Neuronal stem cell (in vitro differentiated cells): ENCODE data around the gene FARS2.

Experiments
- DNase-seq: peaks from one replicate; pipeline ENCODE4 v3.0.0-alpha.2; 2013; ENCODE audit warnings: low spot score
- H2AFZ ChIP-seq: one replicate; pipeline ENCODE4 v1.6.1; 2013; ENCODE audit warnings: mild to moderate bottlenecking, low read length, inconsistent platforms
- H2AK5ac ChIP-seq: 2 replicates; pipeline ENCODE4 v1.6.1; 2013; ENCODE audit warnings: low read depth, mild to moderate bottlenecking, inconsistent platforms, low read length, moderate library complexity, mixed read lengths
- H2BK120ac ChIP-seq: 2 replicates; pipeline ENCODE4 v1.6.1; 2013; ENCODE audit warnings: low read depth, mild to moderate bottlenecking, inconsistent platforms, low read length, moderate library complexity, mixed read lengths
- H2BK12ac ChIP-seq: one replicate; pipeline ENCODE4 v1.6.1; 2013; ENCODE audit warnings: low read length, inconsistent platforms
- H2BK15ac ChIP-seq: 2 replicates; pipeline ENCODE4 v1.6.1; 2013; ENCODE audit warnings: mild to moderate bottlenecking, low read length, inconsistent platforms, mixed read lengths
- H2BK5ac ChIP-seq: one replicate; pipeline ENCODE4 v1.6.1; 2013; ENCODE audit warnings: inconsistent platforms, mild to moderate bottlenecking, low read length, moderate library complexity
- H3K14ac ChIP-seq: one replicate; pipeline ENCODE4 v1.6.1; 2013; ENCODE audit warnings: low read length, inconsistent platforms
- H3K18ac ChIP-seq: 2 replicates; pipeline ENCODE4 v1.6.1; 2013; ENCODE audit warnings: low read length, inconsistent platforms
- H3K23ac ChIP-seq: 2 replicates; pipeline ENCODE4 v1.6.1; 2013; ENCODE audit warnings: low read depth, mild to moderate bottlenecking, mixed read lengths, low read length, inconsistent platforms; ENCODE audit not compliant: poor library complexity
- H3K27ac ChIP-seq: replicated peaks from 3 replicates; pipeline ENCODE4 v1.5.1; 2013; ENCODE audit warnings: low read length, inconsistent platforms
- H3K27me3 ChIP-seq, 3 experiments: 2 replicates each; pipeline ENCODE4 v1.6.1; 2013; ENCODE audit warnings: low read length in 3 of 3, mild to moderate bottlenecking in 2 of 3, inconsistent platforms in 1 of 3, low read depth in 1 of 3, mixed read lengths in 1 of 3, moderate library complexity in 1 of 3; ENCODE audit not compliant: control insufficient read depth in 3 of 3, insufficient read depth in 3 of 3
- H3K36me3 ChIP-seq, 2 donors: replicated peaks in 1 of 2; 2 replicates each; pipeline ENCODE4 v1.6.1; 2013; ENCODE audit warnings: low read length in 2 of 2; ENCODE audit not compliant: control insufficient read depth in 2 of 2, insufficient read depth in 2 of 2
- H3K4ac ChIP-seq: 2 replicates; pipeline ENCODE4 v1.6.1; 2013; ENCODE audit warnings: inconsistent platforms, mild to moderate bottlenecking, low read length, moderate library complexity
- H3K4me1 ChIP-seq, 2 donors: 1 replicate in 1 of 2; 2 replicates in 1 of 2; pipeline ENCODE4 v1.6.1; 2013; ENCODE audit warnings: low read length in 2 of 2, low read depth in 1 of 2; ENCODE audit not compliant: control insufficient read depth in 2 of 2, insufficient read depth in 1 of 2
- H3K4me2 ChIP-seq: one replicate; pipeline ENCODE4 v1.6.1; 2013; ENCODE audit warnings: mild to moderate bottlenecking, low read length, inconsistent platforms; ENCODE audit not compliant: insufficient read depth, poor library complexity, severe bottlenecking
- H3K4me3 ChIP-seq, 2 donors: 2 replicates each; pipeline ENCODE4 v1.5.1; 2013; ENCODE audit warnings: low read length in 2 of 2, mild to moderate bottlenecking in 2 of 2, inconsistent platforms in 1 of 2, moderate library complexity in 1 of 2
- H3K79me1 ChIP-seq: one replicate; pipeline ENCODE4 v1.6.1; 2013; ENCODE audit warnings: low read depth, mild to moderate bottlenecking, inconsistent platforms, low read length, moderate library complexity
- H3K9ac ChIP-seq: one replicate; pipeline ENCODE4 v1.6.1; 2013; ENCODE audit warnings: mild to moderate bottlenecking, low read depth, low read length, inconsistent platforms; ENCODE audit not compliant: poor library complexity
- H3K9me3 ChIP-seq, 2 donors: replicated peaks in 1 of 2; 2 replicates each; pipeline versions ENCODE3 to v1.6.1; 2013; ENCODE audit warnings: low read length in 2 of 2, mild to moderate bottlenecking in 2 of 2, inconsistent platforms in 1 of 2, low read depth in 1 of 2, mixed read lengths in 1 of 2, moderate library complexity in 1 of 2; ENCODE audit not compliant: control insufficient read depth in 2 of 2, insufficient read depth in 1 of 2
- H4K8ac ChIP-seq: one replicate; pipeline ENCODE4 v1.6.1; 2013; ENCODE audit warnings: low read depth, mild to moderate bottlenecking, inconsistent platforms, low read length, moderate library complexity
- H4K91ac ChIP-seq: one replicate; pipeline ENCODE4 v1.6.1; 2013; ENCODE audit warnings: low read length, low read depth, mild to moderate bottlenecking, inconsistent platforms; ENCODE audit not compliant: poor library complexity
- WGBS, 2 donors: extraction: QIAGEN DNeasy Blood & Tissue Kit; methylation state at CpG; one replicate each; pipeline ENCODE4 v1.1.7; 2013; ENCODE audit warnings: missing lambda C conversion rate in 2 of 2, mixed read lengths in 1 of 2; ENCODE audit not compliant: insufficient read length in 2 of 2, insufficient replicate concordance in 1 of 2; ENCODE audit errors: extremely low coverage in 2 of 2; 5-methylcytosine and 5-hydroxymethylcytosine counted together

FARS2 gene

GRCh38 chr6:5525209-5525608, 263.9 kb downstream of the FARS2 start:
- no peak for DNase-seq
- Histone ChIP-seq H3K36me3 (no peaks in the 10 kb centered on the region), H3K4me1 (no peaks in the 10 kb centered on the region), H3K4ac (no peak overlapping the region), H4K91ac (no peak overlapping the region), H3K18ac (no peak overlapping the region), H3K79me1 (no peaks in the 10 kb centered on the region), H2AK5ac (no peak overlapping the region), H2BK120ac (no peak overlapping the region), H3K9ac (no peak overlapping the region), H3K14ac (no peak overlapping the region), H2BK5ac (no peak overlapping the region), H3K27ac (no peak overlapping the region), H3K9me3 (no peaks in the 10 kb centered on the region), H4K8ac (no peak overlapping the region), H3K27me3 (no peaks in the 10 kb centered on the region), H3K4me3 (no peak overlapping the region), H2BK15ac (no peak overlapping the region), H3K23ac (no peak overlapping the region), H2BK12ac (no peak overlapping the region), H2AFZ (no peak overlapping the region), H3K4me2 (no peak overlapping the region)
- no CpG with 5 or more reads among the region's 4 CpGs for WGBS, 2 donors

- Histone ChIP-seq H2BK5ac (no peak overlapping the region), H3K27me3 (no peaks in the 10 kb centered on the region)
- no CpG with 5 or more reads among the region's 6 CpGs for WGBS, 2 donors
These were observed 267.7 kb downstream of the FARS2 start for GRCh38 chr6:5529015-5529414.

GRCh38 chr6:5529733-5530132, 268.4 kb downstream of the FARS2 start:
- Histone ChIP-seq H2AK5ac (no peak overlapping the region), H2AFZ (no peak overlapping the region), H3K9me3 (no peaks in the 10 kb centered on the region), H3K18ac (no peak overlapping the region), H2BK15ac (no peak overlapping the region), H3K36me3 (no peaks in the 10 kb centered on the region), H3K27me3 (no peaks in the 10 kb centered on the region), H3K4me3 (no peak overlapping the region), H4K91ac (no peak overlapping the region), H3K4ac (no peak overlapping the region), H2BK5ac (no peak overlapping the region), H3K27ac (no peak overlapping the region), H2BK12ac (no peak overlapping the region), H3K9ac (no peak overlapping the region), H3K79me1 (no peaks in the 10 kb centered on the region), H3K4me1 (no peaks in the 10 kb centered on the region), H3K4me2 (no peak overlapping the region), H3K23ac (no peak overlapping the region), H4K8ac (no peak overlapping the region), H2BK120ac (no peak overlapping the region), H3K14ac (no peak overlapping the region)
- no CpG with 5 or more reads among the region's 1 CpG for WGBS, 2 donors
- no peak for DNase-seq

More at GRCh38 chr6:5529015-5529414, 267.7 kb downstream of the FARS2 start:
- H3K36me3 ChIP-seq, result no peaks in the 10 kb centered on the region
- no peak overlapping the region for H3K4me3 ChIP-seq
- no peaks in the 10 kb centered on the region for H3K9me3 ChIP-seq
- no peak overlapping the region for H2AFZ ChIP-seq
- no peak overlapping the region for H2BK12ac ChIP-seq
- H2BK15ac ChIP-seq, result no peak overlapping the region
- H3K4me1 ChIP-seq, result no peaks in the 10 kb centered on the region
- no peak for DNase-seq
- H3K18ac ChIP-seq, result no peak overlapping the region
- no peak overlapping the region for H3K23ac ChIP-seq
- no peak overlapping the region for H3K9ac ChIP-seq
- no peak overlapping the region for H2BK120ac ChIP-seq
- H3K27ac ChIP-seq, result no peak overlapping the region
- no peak overlapping the region for H3K14ac ChIP-seq
- no peak overlapping the region for H4K8ac ChIP-seq
- H3K4me2 ChIP-seq, result no peak overlapping the region
- no peak overlapping the region for H4K91ac ChIP-seq
- no peaks in the 10 kb centered on the region for H3K79me1 ChIP-seq
- H2AK5ac ChIP-seq, result no peak overlapping the region
- H3K4ac ChIP-seq, result no peak overlapping the region

GRCh38 chr6:5531161-5531560, 269.8 kb downstream of the FARS2 start:
- H3K79me1 ChIP-seq, result no peaks in the 10 kb centered on the region
- H2AK5ac ChIP-seq, result no peak overlapping the region
- no peaks in the 10 kb centered on the region for H3K9me3 ChIP-seq
- H3K27me3 ChIP-seq, result no peaks in the 10 kb centered on the region
- H3K4me2 ChIP-seq, result no peak overlapping the region
- no peak overlapping the region for H3K4ac ChIP-seq
- H2BK120ac ChIP-seq, result no peak overlapping the region
- no peak overlapping the region for H3K23ac ChIP-seq
- WGBS, 2 donors, result no CpG with 5 or more reads among the region's 4 CpGs
- H3K27ac ChIP-seq, result no peak overlapping the region
- DNase-seq, result no peak
- H3K4me1 ChIP-seq, result no peaks in the 10 kb centered on the region
- H4K91ac ChIP-seq, result no peak overlapping the region
- H2AFZ ChIP-seq, result no peak overlapping the region
- no peaks in the 10 kb centered on the region for H3K36me3 ChIP-seq
- no peak overlapping the region for H2BK5ac ChIP-seq
- no peak overlapping the region for H3K9ac ChIP-seq
- no peak overlapping the region for H2BK12ac ChIP-seq
- no peak overlapping the region for H2BK15ac ChIP-seq
- no peak overlapping the region for H4K8ac ChIP-seq
- H3K14ac ChIP-seq, result no peak overlapping the region
- no peak overlapping the region for H3K18ac ChIP-seq
- no peak overlapping the region for H3K4me3 ChIP-seq
